ENCODE measurements around the gene NUMBL.

- no peak for TF ChIP-seq EZH2 (IDR thresholded peaks at IDR 0.05; ENCODE audit: insufficient read depth, poor library complexity, severe bottlenecking)
- no peak for TF ChIP-seq EZH2phosphoT487 (IDR thresholded peaks at IDR 0.05; ENCODE audit: insufficient read depth, low read depth)
Observed at GRCh38 chr19:40726279-40726678, 35.8 kb upstream of the NUMBL start.

Data from GM23248 (cell line).